Measurements from ENCODE around the gene PGM2L1.

DNA sequence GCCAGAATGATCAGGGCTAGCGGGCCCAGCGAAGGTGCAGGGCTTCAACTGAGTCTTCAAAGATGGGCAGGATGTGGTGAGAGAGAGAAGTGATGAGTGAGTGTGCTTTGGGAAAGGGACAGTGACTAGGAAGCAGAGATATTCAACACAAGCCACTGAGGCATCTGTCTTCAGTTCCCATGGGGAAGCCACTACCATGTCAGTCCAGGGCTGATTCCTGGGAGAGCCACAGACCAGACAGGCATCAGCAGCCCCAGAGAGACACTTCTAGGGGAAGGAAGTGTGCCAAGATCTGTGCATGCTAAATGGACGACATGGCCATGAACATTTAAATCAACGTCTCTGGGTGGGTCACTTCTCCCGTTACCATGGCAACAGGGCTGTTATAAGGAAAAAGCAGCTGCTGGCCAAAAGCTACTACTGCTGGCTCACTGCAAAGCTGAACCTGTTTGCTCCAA is 115.3 kb downstream of the PGM2L1 start:
- TF ChIP-seq, protein P1, sequence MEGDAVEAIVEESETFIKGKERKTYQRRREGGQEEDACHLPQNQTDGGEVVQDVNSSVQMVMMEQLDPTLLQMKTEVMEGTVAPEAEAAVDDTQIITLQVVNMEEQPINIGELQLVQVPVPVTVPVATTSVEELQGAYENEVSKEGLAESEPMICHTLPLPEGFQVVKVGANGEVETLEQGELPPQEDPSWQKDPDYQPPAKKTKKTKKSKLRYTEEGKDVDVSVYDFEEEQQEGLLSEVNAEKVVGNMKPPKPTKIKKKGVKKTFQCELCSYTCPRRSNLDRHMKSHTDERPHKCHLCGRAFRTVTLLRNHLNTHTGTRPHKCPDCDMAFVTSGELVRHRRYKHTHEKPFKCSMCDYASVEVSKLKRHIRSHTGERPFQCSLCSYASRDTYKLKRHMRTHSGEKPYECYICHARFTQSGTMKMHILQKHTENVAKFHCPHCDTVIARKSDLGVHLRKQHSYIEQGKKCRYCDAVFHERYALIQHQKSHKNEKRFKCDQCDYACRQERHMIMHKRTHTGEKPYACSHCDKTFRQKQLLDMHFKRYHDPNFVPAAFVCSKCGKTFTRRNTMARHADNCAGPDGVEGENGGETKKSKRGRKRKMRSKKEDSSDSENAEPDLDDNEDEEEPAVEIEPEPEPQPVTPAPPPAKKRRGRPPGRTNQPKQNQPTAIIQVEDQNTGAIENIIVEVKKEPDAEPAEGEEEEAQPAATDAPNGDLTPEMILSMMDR (conservative IDR thresholded peaks at IDR 0.05; ENCODE audit: low read length), result no peak
- no peak for TF ChIP-seq EZH2phosphoT487 (IDR thresholded peaks at IDR 0.05; ENCODE audit: borderline replicate concordance)
